OCI-LY1 (cell line): ENCODE results near the gene BICD1.

ENCODE experiments used
- H2AFZ ChIP-seq: fragments of 200-600 bp; sonication (generic), shearing (Covaris generic); 2 replicates; pipeline ENCODE4 v1.6.0; 2014; ENCODE audit warnings: antibody characterized with exemption, mild to moderate bottlenecking, low read length
- H3F3A ChIP-seq: fragments of 200-600 bp; sonication (generic), shearing (Covaris generic); 2 replicates; pipeline ENCODE4 v1.6.0; 2014; ENCODE audit warnings: mild to moderate bottlenecking, antibody characterized with exemption, low read length, moderate library complexity; ENCODE audit not compliant: insufficient read depth
- H3K27ac ChIP-seq: fragments of 200-600 bp; sonication (generic); 2 replicates; pipeline ENCODE4 v1.5.1; 2014; ENCODE audit warnings: low read length, mixed run types, mild to moderate bottlenecking, low read depth; ENCODE audit not compliant: poor library complexity, severe bottlenecking
- H3K27me3 ChIP-seq: fragments of 200-600 bp; sonication (generic); 2 replicates; pipeline ENCODE4 v1.6.0; 2014; ENCODE audit warnings: antibody characterized with exemption, mild to moderate bottlenecking, low read length, moderate library complexity; ENCODE audit not compliant: insufficient read depth
- H3K36me3 ChIP-seq: fragments of 200-600 bp; sonication (generic); 2 replicates; pipeline ENCODE4 v1.6.1; 2014; ENCODE audit warnings: mild to moderate bottlenecking, antibody characterized with exemption, low read length, moderate library complexity, mixed read lengths; ENCODE audit not compliant: insufficient read depth
- H3K4me1 ChIP-seq: fragments of 200-600 bp; sonication (generic); 2 replicates; pipeline ENCODE4 v1.5.1; 2014; ENCODE audit warnings: mild to moderate bottlenecking, low read length, moderate library complexity; ENCODE audit not compliant: insufficient read depth, severe bottlenecking
- H3K4me2 ChIP-seq: fragments of 200-600 bp; sonication (generic), shearing (Covaris generic); 2 replicates; pipeline ENCODE4 v1.6.1; 2014; ENCODE audit warnings: low read length
- H3K4me3 ChIP-seq: fragments of 200-600 bp; sonication (generic); 2 replicates; pipeline ENCODE4 v1.5.1; 2014; ENCODE audit warnings: low read length, low read depth, mild to moderate bottlenecking, mixed read lengths; ENCODE audit not compliant: poor library complexity, severe bottlenecking
- H3K79me2 ChIP-seq: fragments of 200-600 bp; shearing (Covaris generic); 2 replicates; pipeline ENCODE4 v1.6.1; 2016; ENCODE audit warnings: mixed run types, low read length, mixed read lengths; ENCODE audit not compliant: insufficient read depth
- H3K9ac ChIP-seq: fragments of 200-600 bp; sonication (generic), shearing (Covaris generic); 2 replicates; pipeline ENCODE4 v1.6.1; 2014; ENCODE audit warnings: mild to moderate bottlenecking, low read length, mixed read lengths
- H3K9me2 ChIP-seq: fragments of 200-600 bp; sonication (generic), shearing (Covaris generic); 2 replicates; pipeline ENCODE4 v1.6.1; 2014; ENCODE audit warnings: low read depth, mild to moderate bottlenecking, low read length, mixed read lengths
- H3K9me3 ChIP-seq: fragments of 200-600 bp; shearing (Covaris generic); 2 replicates; pipeline ENCODE4 v1.6.1; 2014; ENCODE audit warnings: low read length, mixed read lengths
- H4K20me1 ChIP-seq: fragments of 200-600 bp; sonication (generic), shearing (Covaris generic); 2 replicates; pipeline ENCODE4 v1.6.0; 2016; ENCODE audit warnings: mild to moderate bottlenecking, low read length; ENCODE audit not compliant: insufficient read depth
- EZH2 ChIP-seq: fragments of 200-600 bp; sonication (generic), shearing (Covaris generic); IDR thresholded peaks from 2 replicates; pipeline ENCODE4 v1.8.0; 2017; ENCODE audit warnings: borderline replicate concordance, mixed run types, mild to moderate bottlenecking, antibody characterized with exemption, low read length, moderate library complexity, mixed read lengths
- TF ChIP-seq, protein P1 (sequence below): fragments of 200-600 bp; sonication (generic), shearing (Covaris generic); IDR thresholded peaks from 2 replicates; pipeline ENCODE4 v1.5.1; 2017; ENCODE audit warnings: mild to moderate bottlenecking, antibody characterized with exemption, low read length, moderate library complexity, mixed read lengths

The BICD1 gene

DNA sequence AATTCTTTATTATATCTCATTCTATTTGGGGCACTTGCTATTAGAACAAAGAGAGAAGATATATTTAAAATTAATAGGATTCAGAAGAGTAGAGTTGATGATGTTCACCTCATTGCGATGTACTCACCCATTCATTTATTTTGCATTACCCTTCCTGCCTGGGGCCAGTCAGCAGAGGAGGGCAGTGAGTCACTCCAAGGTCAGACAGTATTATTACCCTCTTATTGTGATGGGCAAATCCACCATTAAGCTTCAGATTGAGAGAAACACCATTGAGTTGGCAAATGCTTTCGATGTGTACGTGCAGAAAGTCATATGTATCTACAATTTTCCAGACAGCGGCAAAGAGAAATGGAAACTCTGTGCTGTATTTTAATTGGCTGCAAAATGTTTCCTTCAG, 134.2 kb downstream of the BICD1 start:
- H4K20me1 ChIP-seq: no peaks in the 10 kb centered on the region
- no peaks in the 10 kb centered on the region for H3F3A ChIP-seq
- no peak overlapping the region for H3K4me2 ChIP-seq
- no peak overlapping the region for H3K9ac ChIP-seq
- TF ChIP-seq EZH2: no peak
- TF ChIP-seq, protein P1, sequence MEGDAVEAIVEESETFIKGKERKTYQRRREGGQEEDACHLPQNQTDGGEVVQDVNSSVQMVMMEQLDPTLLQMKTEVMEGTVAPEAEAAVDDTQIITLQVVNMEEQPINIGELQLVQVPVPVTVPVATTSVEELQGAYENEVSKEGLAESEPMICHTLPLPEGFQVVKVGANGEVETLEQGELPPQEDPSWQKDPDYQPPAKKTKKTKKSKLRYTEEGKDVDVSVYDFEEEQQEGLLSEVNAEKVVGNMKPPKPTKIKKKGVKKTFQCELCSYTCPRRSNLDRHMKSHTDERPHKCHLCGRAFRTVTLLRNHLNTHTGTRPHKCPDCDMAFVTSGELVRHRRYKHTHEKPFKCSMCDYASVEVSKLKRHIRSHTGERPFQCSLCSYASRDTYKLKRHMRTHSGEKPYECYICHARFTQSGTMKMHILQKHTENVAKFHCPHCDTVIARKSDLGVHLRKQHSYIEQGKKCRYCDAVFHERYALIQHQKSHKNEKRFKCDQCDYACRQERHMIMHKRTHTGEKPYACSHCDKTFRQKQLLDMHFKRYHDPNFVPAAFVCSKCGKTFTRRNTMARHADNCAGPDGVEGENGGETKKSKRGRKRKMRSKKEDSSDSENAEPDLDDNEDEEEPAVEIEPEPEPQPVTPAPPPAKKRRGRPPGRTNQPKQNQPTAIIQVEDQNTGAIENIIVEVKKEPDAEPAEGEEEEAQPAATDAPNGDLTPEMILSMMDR: no peak
- H3K27me3 ChIP-seq: no peaks in the 10 kb centered on the region
- H3K9me3 ChIP-seq: peaks cover 6% of the 10 kb centered on the region; the same call in 1 of the 2 replicates
- peaks cover 11% of the 10 kb centered on the region for H3K36me3 ChIP-seq
- no peaks in the 10 kb centered on the region for H3K79me2 ChIP-seq
- H3K4me1 ChIP-seq: no peaks in the 10 kb centered on the region
- no peak overlapping the region for H2AFZ ChIP-seq
- no peaks in the 10 kb centered on the region for H3K9me2 ChIP-seq
- H3K27ac ChIP-seq: no peak overlapping the region
- H3K4me3 ChIP-seq: no peak overlapping the region

DNA sequence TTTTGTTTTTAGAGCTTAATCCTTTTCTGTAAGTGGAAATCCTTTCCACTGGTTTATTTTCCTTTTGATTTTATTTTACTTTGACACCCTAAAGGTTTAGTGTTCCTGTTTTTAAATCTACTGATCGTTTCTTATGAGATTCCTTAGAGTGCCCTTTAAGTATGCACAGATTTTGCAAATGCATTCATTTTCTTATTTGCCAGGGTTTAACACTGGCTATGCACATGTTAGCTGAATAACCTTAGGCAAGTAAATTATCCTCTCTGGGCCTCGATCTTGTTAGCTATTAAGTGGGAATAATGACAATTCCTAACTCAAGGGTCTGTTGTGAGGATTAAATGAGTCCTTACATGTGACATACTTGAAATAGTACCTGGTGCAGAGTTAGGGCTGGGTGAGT, 136.0 kb downstream of the BICD1 start:
- H3K4me1 ChIP-seq: no peaks in the 10 kb centered on the region
- TF ChIP-seq, protein P1: no peak
- no peak for TF ChIP-seq EZH2
- no peak overlapping the region for H3K27ac ChIP-seq
- H3K27me3 ChIP-seq: no peaks in the 10 kb centered on the region
- H3K36me3 ChIP-seq: peaks cover 15% of the 10 kb centered on the region
- no peaks in the 10 kb centered on the region for H3F3A ChIP-seq
- H3K9me2 ChIP-seq: no peaks in the 10 kb centered on the region
- no peaks in the 10 kb centered on the region for H4K20me1 ChIP-seq
- no peak overlapping the region for H2AFZ ChIP-seq
- H3K4me2 ChIP-seq: no peak overlapping the region
- H3K79me2 ChIP-seq: no peaks in the 10 kb centered on the region
- H3K4me3 ChIP-seq: no peak overlapping the region
- no peak overlapping the region for H3K9ac ChIP-seq
- no peaks in the 10 kb centered on the region for H3K9me3 ChIP-seq

DNA sequence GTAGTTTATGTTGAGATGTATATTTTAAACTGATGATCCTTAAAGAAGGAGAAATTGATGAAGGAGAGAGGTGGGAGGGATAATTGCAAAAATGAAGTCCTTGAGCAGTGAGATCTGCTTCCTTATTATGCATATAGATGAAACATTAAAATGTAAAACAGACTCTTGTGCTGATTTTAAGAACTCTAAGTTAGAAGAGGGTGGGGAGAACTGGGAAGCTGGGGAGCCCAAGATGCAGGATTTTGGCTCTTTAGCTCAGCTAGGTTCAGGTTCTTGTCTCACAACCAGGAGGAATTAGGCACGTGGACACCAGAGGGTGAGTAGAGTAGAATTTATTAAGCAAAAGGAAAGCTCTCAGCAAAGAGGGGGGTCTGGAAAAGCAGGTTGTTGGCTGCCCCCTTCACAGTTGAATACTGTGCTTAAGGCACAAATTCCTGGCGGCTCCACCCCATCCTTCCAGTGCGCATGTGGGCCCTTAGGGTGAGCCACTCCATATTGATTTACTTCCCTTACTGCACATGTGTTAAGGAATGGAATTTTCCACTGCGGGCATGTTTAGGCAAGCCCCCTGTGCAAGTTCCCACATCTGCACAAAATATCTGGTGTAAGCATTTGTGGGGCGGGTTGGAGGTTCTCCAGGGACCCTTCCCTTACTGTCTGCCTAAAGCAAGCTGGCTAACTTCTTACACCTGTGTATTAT, 141.9 kb downstream of the BICD1 start:
- no peaks in the 10 kb centered on the region for H3K27me3 ChIP-seq
- TF ChIP-seq, protein P1: no peak
- no peak for TF ChIP-seq EZH2
- H3K9me2 ChIP-seq: no peaks in the 10 kb centered on the region
- no peaks in the 10 kb centered on the region for H3K79me2 ChIP-seq
- H3K9ac ChIP-seq: no peak overlapping the region
- H3K36me3 ChIP-seq: peaks cover 32% of the 10 kb centered on the region
- peaks cover 23% of the 10 kb centered on the region for H3K4me1 ChIP-seq
- H3K4me3 ChIP-seq: no peak overlapping the region
- no peak overlapping the region for H3K4me2 ChIP-seq
- no peaks in the 10 kb centered on the region for H4K20me1 ChIP-seq
- H3F3A ChIP-seq: no peaks in the 10 kb centered on the region
- H3K9me3 ChIP-seq: peaks cover 8% of the 10 kb centered on the region
- H2AFZ ChIP-seq: no peak overlapping the region
- no peak overlapping the region for H3K27ac ChIP-seq
